Tibial artery (tissue), 4 donors: Measurements from ENCODE around the gene MYOZ2.

Experiments used
- DNase-seq, 2 donors: peaks; one replicate each; pipeline ENCODE4 v3.0.0-alpha.2; 2019
- H3K27ac ChIP-seq, 2 donors: fragments of 200-600 bp; sonication (generic) in 1 of 2; 1 replicate in 1 of 2; 2 replicates in 1 of 2; pipeline ENCODE4 v1.5.1; 2018 to 2019; ENCODE audit warnings: mild to moderate bottlenecking in 1 of 2
- H3K27me3 ChIP-seq, 2 donors: fragments of 200-600 bp; sonication (generic) in 1 of 2; one replicate each; pipeline versions ENCODE4 v1.5.1 to v1.6.0; 2016 to 2019
- H3K36me3 ChIP-seq, 3 donors: fragments of 200-600 bp; sonication (generic) in 2 of 3; one replicate each; pipeline ENCODE4 v1.5.1; 2016 to 2019; ENCODE audit warnings: mild to moderate bottlenecking in 2 of 3
- H3K4me1 ChIP-seq, 4 donors: fragments of 200-600 bp; sonication (generic) in 2 of 4; 1 replicate in 3 of 4; 2 replicates in 1 of 4; pipeline ENCODE4 v1.5.1; 2016 to 2019
- H3K4me3 ChIP-seq, 2 donors: fragments of 200-600 bp; sonication (generic) in 1 of 2; 1 replicate in 1 of 2; 2 replicates in 1 of 2; pipeline ENCODE4 v1.5.1; 2018 to 2019; ENCODE audit warnings: mild to moderate bottlenecking in 2 of 2
- H3K9me3 ChIP-seq, 3 donors: fragments of 200-600 bp; sonication (generic) in 1 of 3; one replicate each; pipeline ENCODE4 v1.5.1; 2016 to 2019
- CTCF ChIP-seq, 2 experiments: fragments of 200-600 bp in 1 of 2; fragments of 450-650 bp in 1 of 2; IDR thresholded peaks; one replicate each; pipeline ENCODE4 v1.5.1; 2017 to 2019; ENCODE audit warnings: antibody characterized with exemption in 2 of 2, mild to moderate bottlenecking in 1 of 2, moderate library complexity in 1 of 2
- intact Hi-C: fragments of 100-400 bp; cut with DNase I; formaldehyde crosslinking; loops from one replicate; pipeline ENCODE4 v1.15.0; 2023; ENCODE audit warnings: low total_unique reads

Gene MYOZ2

DNA sequence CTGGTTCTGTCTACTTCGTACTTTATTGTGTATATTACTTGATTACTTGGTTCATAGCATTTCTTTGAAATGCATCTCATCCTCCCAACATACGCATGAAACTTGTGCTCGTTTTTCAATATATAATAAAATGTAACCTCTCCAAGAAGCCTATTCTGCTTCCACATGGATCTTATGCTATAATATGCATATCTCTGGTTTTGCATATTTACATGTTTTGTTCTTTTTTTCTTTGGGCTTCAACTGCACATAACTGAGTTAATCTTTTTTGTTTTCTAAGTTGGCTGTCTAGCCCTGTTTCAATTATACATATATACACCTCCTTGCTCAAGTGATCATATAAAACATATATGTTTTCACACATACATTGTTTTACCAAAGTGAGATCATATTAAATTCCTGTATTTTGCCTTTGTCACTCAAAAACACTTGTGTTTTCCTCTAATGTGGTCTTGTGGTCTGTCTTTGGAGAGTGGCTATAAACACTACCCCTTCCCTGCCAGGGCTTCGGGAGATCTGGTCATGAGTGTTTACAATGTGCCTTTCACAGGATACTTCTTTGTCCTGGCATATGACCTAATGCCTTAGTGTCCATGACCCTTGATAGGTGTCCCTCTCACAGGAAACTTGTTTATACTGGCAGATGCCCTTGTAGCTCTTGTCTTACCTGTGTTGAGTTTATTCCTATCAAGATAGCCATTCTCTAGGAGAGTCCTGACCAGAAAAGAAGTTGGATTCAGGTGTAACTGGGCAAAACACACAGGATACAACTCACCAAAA, 94.5 kb downstream of the MYOZ2 start:
- no peak overlapping the region for H3K27ac ChIP-seq
- no peak for DNase-seq
- H3K27me3 ChIP-seq = no peaks in the 10 kb centered on the region
- peaks cover 0 to 35% (median 0%) of the 10 kb centered on the region in 4 donors for H3K4me1 ChIP-seq
- intact Hi-C loops = no loop called here
- no peak overlapping the region for H3K4me3 ChIP-seq
- TF ChIP-seq CTCF (IDR thresholded peaks at IDR 0.05) = no peak
- H3K36me3 ChIP-seq = peaks cover 2 to 29% (median 26%) of the 10 kb centered on the region in 3 donors
- H3K9me3 ChIP-seq = peaks cover 0 to 1% (median 0%) of the 10 kb centered on the region in 3 donors

- intact Hi-C loops = no loop called here
- Histone ChIP-seq H3K4me3 (no peak overlapping the region), H3K27ac (no peak overlapping the region), H3K36me3 (peaks cover 5 to 40% (median 28%) of the 10 kb centered on the region in 3 donors), H3K27me3 (no peaks in the 10 kb centered on the region), H3K4me1 (peaks cover 0 to 36% (median 0%) of the 10 kb centered on the region in 4 donors), H3K9me3 (no peaks in the 10 kb centered on the region)
- DNase-seq = no peak
- no peak for TF ChIP-seq CTCF (IDR thresholded peaks at IDR 0.05)
Measured at GRCh38 chr4:119231491-119231890, 95.9 kb downstream of the MYOZ2 start.

DNA sequence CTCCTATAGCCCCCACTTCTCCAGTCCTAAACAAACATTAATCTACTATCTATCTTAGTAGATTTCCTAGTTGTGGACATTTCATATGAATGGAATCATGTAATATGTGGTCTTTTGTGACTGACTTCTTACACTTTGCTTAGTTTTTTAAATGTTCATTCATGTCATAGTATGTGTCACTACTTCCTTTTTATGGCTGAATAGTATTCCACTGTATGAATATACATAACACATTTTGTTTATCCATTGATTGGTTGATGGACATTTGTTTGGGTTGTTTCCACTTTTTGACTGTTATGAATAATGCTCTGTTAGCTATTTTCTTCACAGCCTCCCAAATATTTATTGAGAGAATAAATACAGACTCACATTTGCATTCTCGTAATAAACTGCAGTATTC, 96.7 kb downstream of the MYOZ2 start:
- Histone ChIP-seq H3K4me3 (no peak overlapping the region), H3K9me3 (no peaks in the 10 kb centered on the region), H3K27me3 (no peaks in the 10 kb centered on the region), H3K36me3 (peaks cover 11 to 41% (median 36%) of the 10 kb centered on the region in 3 donors), H3K27ac (no peak overlapping the region), H3K4me1 (peaks cover 0 to 34% (median 0%) of the 10 kb centered on the region in 4 donors)
- intact Hi-C loops = no loop called here
- TF ChIP-seq CTCF (IDR thresholded peaks at IDR 0.05) = no peak
- no peak for DNase-seq

DNA sequence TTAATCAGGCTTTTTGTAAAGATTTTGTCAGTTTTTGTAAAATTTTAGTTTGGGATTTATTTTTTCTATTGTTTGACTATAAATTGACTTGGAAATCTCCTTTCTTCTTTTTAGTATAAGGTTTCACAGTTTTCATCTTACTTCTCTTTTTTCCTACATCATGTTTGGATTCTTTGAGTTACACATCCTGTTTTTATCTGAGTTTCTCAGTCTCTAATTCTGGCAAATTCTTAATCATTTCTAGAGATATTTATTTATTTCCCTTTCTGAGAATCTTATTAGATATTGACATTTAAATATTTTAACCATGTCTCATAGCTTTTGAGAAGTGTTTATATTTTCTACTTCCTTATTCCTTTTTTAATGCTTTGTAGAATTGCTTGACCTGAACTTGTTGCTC, 97.6 kb downstream of the MYOZ2 start:
- DNase-seq = no peak
- H3K27ac ChIP-seq = no peak overlapping the region
- no peak for TF ChIP-seq CTCF (IDR thresholded peaks at IDR 0.05)
- no peak overlapping the region for H3K4me3 ChIP-seq
- no peaks in the 10 kb centered on the region for H3K9me3 ChIP-seq
- H3K27me3 ChIP-seq = no peaks in the 10 kb centered on the region
- H3K4me1 ChIP-seq = peaks cover 0 to 27% (median 0%) of the 10 kb centered on the region in 4 donors
- peaks cover 11 to 41% (median 41%) of the 10 kb centered on the region in 3 donors for H3K36me3 ChIP-seq
- intact Hi-C loops = no loop called here

DNA sequence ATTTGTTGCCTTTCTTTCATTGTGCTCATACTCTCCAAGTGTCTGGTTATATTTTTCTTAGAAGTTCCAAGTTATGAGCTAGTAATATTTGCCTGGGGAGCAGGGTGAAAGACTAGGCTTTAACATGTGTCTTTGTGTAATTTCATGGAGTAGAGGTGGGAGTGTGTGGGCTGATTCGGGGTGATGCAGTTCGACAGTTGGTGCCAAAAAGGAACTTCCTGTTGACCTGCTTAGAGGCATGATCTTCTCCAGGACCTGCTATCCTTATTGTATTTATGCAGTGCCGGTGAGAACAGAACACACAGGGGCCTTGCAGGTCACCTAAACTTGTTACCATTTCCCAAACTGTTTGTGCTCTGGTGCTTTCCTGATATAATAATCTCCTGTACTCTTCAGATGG, 98.1 kb downstream of the MYOZ2 start:
- Histone ChIP-seq H3K4me3 (no peak overlapping the region), H3K27me3 (no peaks in the 10 kb centered on the region), H3K27ac (no peak overlapping the region), H3K9me3 (no peaks in the 10 kb centered on the region), H3K4me1 (peaks cover 0 to 27% (median 0%) of the 10 kb centered on the region in 4 donors), H3K36me3 (peaks cover 11 to 41% (median 39%) of the 10 kb centered on the region in 3 donors)
- TF ChIP-seq CTCF (IDR thresholded peaks at IDR 0.05) = no peak
- no peak for DNase-seq
- intact Hi-C loops = no loop called here
